Common myeloid progenitor, CD34-positive (primary cell): Measurements from ENCODE around the gene FAM216A. TPM values are rescaled to one million over a fixed set of nuclear protein-coding genes. Genes with fewer than 3 reads are reported as not detected.
A peak's percentile ranks its signal among the peaks of the same experiment; 100 is the strongest.
"Not testable (repeated sequence)": the region's sequence is repeated elsewhere in the genome, so short reads cannot be mapped to it uniquely, and the experiment has no call there.

ENCODE experiments used
- CTCF ChIA-PET: fragments of 350-600 bp; sonication (Branson Sonifier 250); formaldehyde crosslinking; loops from one replicate; lab custom pipeline; 2021; ENCODE audit warnings: antibody characterized with exemption; lab: Charles Lee
- POLR2A ChIA-PET: fragments of 350-600 bp; sonication (Branson Sonifier 250); formaldehyde crosslinking; loops from one replicate; lab custom pipeline; 2021; ENCODE audit warnings: antibody characterized with exemption; lab: Charles Lee
- DNase-seq, 3 donors: peaks; one replicate each; pipeline versions ENCODE4 v3.0.0 to v3.0.0-alpha.2; 2013
- H3K27ac ChIP-seq, 2 experiments: 1 replicate in 1 of 2; 2 replicates in 1 of 2; pipeline ENCODE4 v1.7.0; 2013; ENCODE audit warnings: inconsistent platforms in 2 of 2, low read length in 2 of 2, mild to moderate bottlenecking in 2 of 2, low read depth in 1 of 2, moderate library complexity in 1 of 2; ENCODE audit not compliant: severe bottlenecking in 2 of 2, insufficient read depth in 1 of 2, poor library complexity in 1 of 2
- H3K27me3 ChIP-seq, 5 experiments: replicated peaks in 2 of 5; 1 replicate in 3 of 5; 2 replicates in 2 of 5; pipeline versions ENCODE4 v1.6.1 to v1.7.0; 2013; ENCODE audit warnings: low read length in 4 of 5, mild to moderate bottlenecking in 2 of 5, moderate library complexity in 2 of 5, inconsistent platforms in 1 of 5; ENCODE audit not compliant: insufficient read depth in 5 of 5, control insufficient read depth in 4 of 5
- H3K36me3 ChIP-seq, 4 experiments: 1 replicate in 2 of 4; 2 replicates in 2 of 4; pipeline versions ENCODE4 v1.6.1 to v1.7.0; 2013; ENCODE audit warnings: low read length in 3 of 4, control low read depth in 1 of 4, mild to moderate bottlenecking in 1 of 4; ENCODE audit not compliant: control insufficient read depth in 4 of 4, insufficient read depth in 4 of 4
- H3K4me1 ChIP-seq, 4 experiments: 1 replicate in 3 of 4; 2 replicates in 1 of 4; pipeline versions ENCODE4 v1.6.1 to v1.7.1; 2013; ENCODE audit warnings: low read length in 3 of 4, mild to moderate bottlenecking in 3 of 4, control low read depth in 1 of 4, inconsistent platforms in 1 of 4, moderate library complexity in 1 of 4; ENCODE audit not compliant: control insufficient read depth in 4 of 4, insufficient read depth in 4 of 4; ENCODE audit errors: control extremely low read depth in 1 of 4
- H3K4me3 ChIP-seq, 7 experiments: 1 replicate in 4 of 7; 2 replicates in 3 of 7; pipeline versions ENCODE4 v1.5.1 to v1.7.0; 2013; ENCODE audit warnings: mild to moderate bottlenecking in 7 of 7, low read length in 6 of 7, moderate library complexity in 6 of 7, inconsistent platforms in 2 of 7, low read depth in 2 of 7, control low read depth in 1 of 7; ENCODE audit not compliant: insufficient read depth in 4 of 7, control insufficient read depth in 1 of 7; ENCODE audit errors: extremely low read depth in 1 of 7
- H3K9me3 ChIP-seq, 5 experiments: 1 replicate in 4 of 5; 2 replicates in 1 of 5; pipeline versions ENCODE4 v1.6.1 to v1.7.1; 2013; ENCODE audit warnings: low read length in 4 of 5, mild to moderate bottlenecking in 2 of 5, inconsistent platforms in 1 of 5, low read depth in 1 of 5, moderate library complexity in 1 of 5; ENCODE audit not compliant: control insufficient read depth in 4 of 5, insufficient read depth in 2 of 5; ENCODE audit errors: control extremely low read depth in 1 of 5
- WGBS: methylation state at CpG from one replicate; pipeline ENCODE4 v1.1.5; 2013; ENCODE audit not compliant: insufficient coverage; 5-methylcytosine and 5-hydroxymethylcytosine counted together
- polyA plus RNA-seq: library from polyadenylated mRNA; unstranded; fragments of 120-200 nt; gene quantifications from one replicate; pipeline ENCODE4 v1.2.1, GENCODE V29; 2013

The FAM216A gene, protein sequence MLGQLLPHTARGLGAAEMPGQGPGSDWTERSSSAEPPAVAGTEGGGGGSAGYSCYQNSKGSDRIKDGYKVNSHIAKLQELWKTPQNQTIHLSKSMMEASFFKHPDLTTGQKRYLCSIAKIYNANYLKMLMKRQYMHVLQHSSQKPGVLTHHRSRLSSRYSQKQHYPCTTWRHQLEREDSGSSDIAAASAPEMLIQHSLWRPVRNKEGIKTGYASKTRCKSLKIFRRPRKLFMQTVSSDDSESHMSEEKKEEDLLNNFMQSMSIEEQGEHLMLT
- 52.0 TPM for polyA plus RNA-seq

DNA sequence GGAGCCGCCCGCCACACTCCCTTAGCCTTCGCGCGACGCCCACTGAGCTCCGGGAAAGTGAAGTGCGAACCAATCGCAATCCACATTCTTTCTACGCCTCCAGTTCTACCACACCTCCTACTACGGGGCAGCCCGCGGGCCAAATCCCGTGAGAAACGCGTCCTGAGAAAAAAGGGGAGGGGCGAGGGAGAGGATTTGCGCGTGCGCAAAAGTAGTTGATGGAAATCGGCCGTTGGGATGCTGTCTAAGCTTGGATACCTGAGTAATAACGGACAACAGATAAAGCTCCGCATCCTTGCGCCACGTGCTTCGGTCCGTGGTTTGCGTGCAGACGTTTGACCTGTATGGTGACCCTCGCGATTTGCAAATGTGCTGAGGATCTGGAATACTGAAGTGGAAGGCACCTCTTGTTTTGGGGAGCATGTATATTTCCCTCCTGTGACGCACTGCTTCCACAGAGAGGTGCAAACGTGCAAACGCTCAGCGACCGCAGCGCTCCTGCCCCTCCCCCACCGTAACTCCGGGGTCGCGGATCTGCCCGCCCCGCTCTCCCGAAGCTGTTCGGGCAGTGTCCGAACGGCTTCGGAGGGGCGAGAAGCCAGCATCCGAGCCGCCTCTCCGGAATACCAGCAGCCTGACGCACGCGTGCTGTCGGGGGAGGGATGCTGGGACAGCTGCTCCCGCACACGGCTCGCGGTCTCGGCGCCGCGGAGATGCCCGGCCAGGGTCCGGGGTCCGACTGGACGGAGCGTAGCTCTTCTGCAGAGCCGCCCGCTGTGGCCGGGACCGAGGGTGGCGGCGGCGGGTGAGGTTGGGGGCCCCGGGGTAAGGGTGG lies at the start of gene FAM216A, which contains the start of gene GPN3:
TSS of gene FAM216A (plus strand) at position 632 of the 835 bp plus-strand sequence. CDS start at position 663, 31 bp downstream.
TSS of gene GPN3 (minus strand) at position 44 of the 835 bp plus-strand sequence. CDS start 54 bp downstream, outside the sequence.
- Histone ChIP-seq H3K4me1 (peaks cover 5 to 36% (median 25%) of the 10 kb centered on the region in 4 experiments), H3K27ac (peak within 1 kb of the TSS; percentile 87 to 93), H3K9me3 (no peaks in the 10 kb centered on the region), H3K4me3 (peak within 1 kb of the TSS; percentile 74 to 97 (median 90)), H3K36me3 (peaks cover 6 to 17% (median 12%) of the 10 kb centered on the region in 4 experiments), H3K27me3 (no peaks in the 10 kb centered on the region)
- DNase-seq, result peak; percentile 98 to 99 (median 98)
- 0% methylated on average over 53 of the region's 78 CpGs for WGBS
- ChIA-PET CTCF (interaction anchor here (0.6 to 11.3 kb wide), 17 partner anchors 10 to 378 kb away, joined by 3 to 200 read pairs (median 5); partner anchors contain the start of genes ARPC3 and CCDC63), POLR2A (interaction anchor here (0.6 to 2.4 kb wide), 8 partner anchors 10 to 165 kb away, joined by 3 to 28 read pairs (median 4); partner anchors contain the start of genes ARPC3 and RAD9B)

DNA sequence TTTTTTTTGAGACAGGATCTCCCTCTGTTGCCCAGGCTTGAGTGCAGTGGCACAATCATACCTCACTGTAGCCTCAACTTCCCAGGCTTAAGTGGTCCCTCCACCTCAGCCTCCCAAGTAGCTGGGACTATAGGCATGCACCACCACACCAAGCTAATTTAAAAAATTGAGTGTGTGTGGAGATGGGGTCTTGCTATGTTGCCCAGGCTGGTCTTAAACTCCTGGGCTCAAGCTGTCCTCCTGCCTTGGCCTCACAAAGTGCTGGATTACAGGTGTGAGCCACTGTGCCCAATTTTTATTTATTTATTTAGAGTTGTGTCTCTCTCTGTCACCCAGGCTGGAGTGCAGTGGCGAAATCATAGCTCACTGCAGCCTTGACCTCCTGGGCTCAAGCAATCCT lies 48.0 kb upstream of the FAM216A start:
- H3K9me3 ChIP-seq, H3K36me3 ChIP-seq, H3K4me3 ChIP-seq, DNase-seq, H3K27ac ChIP-seq, H3K27me3 ChIP-seq: not testable (repeated sequence)
- ChIA-PET POLR2A (interaction anchor here (0.6 kb wide), 1 partner anchor 613 kb away, joined by 3 read pairs; no protein-coding TSS in a partner anchor), CTCF (interaction anchor here (1.2 to 3.1 kb wide), 4 partner anchors 9 to 104 kb away, joined by 3 to 20 read pairs (median 4); no protein-coding TSS in a partner anchor)
- peaks cover 0 to 13% (median 2%) of the 10 kb centered on the region in 4 experiments for H3K4me1 ChIP-seq
- 100% methylated on average over 1 of the region's 1 CpG for WGBS

DNA sequence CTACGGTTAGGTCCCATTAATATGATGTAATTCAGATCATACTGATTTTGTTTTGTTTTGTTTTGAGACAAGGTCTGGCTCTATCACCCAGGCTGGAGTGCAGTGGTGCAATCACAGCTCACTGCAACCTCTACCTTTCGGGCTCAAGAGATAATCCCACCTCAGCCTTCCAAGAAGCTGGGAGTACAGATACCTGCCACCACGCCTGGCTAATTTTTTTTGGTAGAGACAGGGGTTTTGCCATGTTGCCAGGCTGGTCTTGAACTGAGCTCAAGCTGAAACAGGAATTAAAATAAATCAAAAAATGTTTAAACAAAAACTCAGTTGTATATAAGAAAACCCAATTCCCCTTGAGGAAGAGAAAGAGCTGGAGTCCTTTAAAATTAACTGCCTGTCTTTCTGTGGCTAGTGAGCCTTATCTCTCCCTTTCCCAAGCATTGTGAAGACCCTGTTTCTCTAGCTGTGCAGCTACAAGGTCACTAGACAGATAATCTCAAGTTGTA lies 47.4 kb upstream of the FAM216A start:
- no CpG with 5 or more reads among the region's 3 CpGs for WGBS
- Histone ChIP-seq H3K27ac (no peak overlapping the region), H3K27me3 (no peaks in the 10 kb centered on the region), H3K4me1 (peaks cover 0 to 13% (median 2%) of the 10 kb centered on the region in 4 experiments), H3K4me3 (no peak overlapping the region), H3K36me3 (no peaks in the 10 kb centered on the region), H3K9me3 (no peaks in the 10 kb centered on the region)
- ChIA-PET CTCF (interaction anchor here (1.2 to 3.1 kb wide), 3 partner anchors 10 to 105 kb away, joined by 3 to 20 read pairs (median 3); no protein-coding TSS in a partner anchor), POLR2A (interaction anchor here (0.6 kb wide), 1 partner anchor 614 kb away, joined by 3 read pairs; no protein-coding TSS in a partner anchor)
- DNase-seq, result no peak

DNA sequence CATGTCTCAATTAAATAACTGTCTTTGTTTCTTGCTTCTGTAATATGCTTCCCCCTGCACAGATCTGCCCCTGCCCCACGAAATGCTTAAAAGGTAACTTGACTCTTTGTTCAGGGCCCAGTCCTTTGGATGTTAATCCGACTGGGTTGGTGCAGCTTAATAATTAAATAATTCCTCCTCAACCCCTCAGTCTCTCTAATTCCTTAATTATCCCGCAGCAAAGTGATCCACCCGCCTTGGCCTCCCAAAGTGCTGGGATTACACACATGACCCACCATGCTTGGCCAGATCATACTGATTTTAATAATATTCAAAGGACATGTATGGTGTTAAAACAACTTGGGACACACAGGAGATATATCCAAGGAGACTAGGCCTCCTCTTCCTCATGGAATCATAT lies 46.9 kb upstream of the FAM216A start:
- Histone ChIP-seq H3K4me1 (peaks cover 0 to 11% (median 2%) of the 10 kb centered on the region in 4 experiments), H3K9me3 (no peaks in the 10 kb centered on the region), H3K36me3 (no peaks in the 10 kb centered on the region), H3K27me3 (no peaks in the 10 kb centered on the region), H3K27ac (peak overlapping the region in 1 of 2 experiments; percentile 36), H3K4me3 (no peak overlapping the region)
- WGBS, result 100% methylated on average over 2 of the region's 4 CpGs
- CTCF ChIA-PET, result interaction anchor here (1.0 to 3.1 kb wide), 3 partner anchors 10 to 105 kb away, joined by 3 to 20 read pairs (median 3); no protein-coding TSS in a partner anchor
- no peak for DNase-seq
- POLR2A ChIA-PET, result no interaction called here

DNA sequence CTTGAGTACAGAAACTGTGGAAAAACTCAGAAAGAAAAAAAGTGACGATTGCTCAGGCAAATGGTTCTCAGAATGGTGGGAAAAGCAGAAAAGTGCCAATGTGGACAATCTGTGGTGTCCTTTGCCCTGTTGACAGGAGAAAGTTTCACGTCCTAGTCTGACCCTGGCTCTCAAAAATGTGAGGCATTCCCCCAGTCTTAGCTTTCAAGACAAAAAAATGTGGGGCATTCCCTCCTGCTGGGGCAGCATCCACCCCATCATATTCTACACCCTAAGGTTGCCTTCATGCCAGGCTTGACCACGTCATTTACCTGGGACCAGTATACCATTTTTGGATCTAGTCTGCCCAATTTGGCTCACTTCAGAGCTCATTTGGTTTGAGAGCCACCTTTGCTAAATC lies 44.4 kb upstream of the FAM216A start:
- no peaks in the 10 kb centered on the region for H3K9me3 ChIP-seq
- 100% methylated on average over 2 of the region's 3 CpGs for WGBS
- no peaks in the 10 kb centered on the region for H3K36me3 ChIP-seq
- H3K27ac ChIP-seq, result no peak overlapping the region
- no peak for DNase-seq
- no peaks in the 10 kb centered on the region for H3K27me3 ChIP-seq
- ChIA-PET POLR2A (interaction anchor here (1.2 kb wide), 1 partner anchor 40 kb away, joined by 4 read pairs; no protein-coding TSS in a partner anchor), CTCF (interaction anchor here (1.9 to 2.2 kb wide), 2 partner anchors 21 to 76 kb away, joined by 4 to 7 read pairs; no protein-coding TSS in a partner anchor)
- H3K4me3 ChIP-seq, result no peak overlapping the region
- no peaks in the 10 kb centered on the region for H3K4me1 ChIP-seq

DNA sequence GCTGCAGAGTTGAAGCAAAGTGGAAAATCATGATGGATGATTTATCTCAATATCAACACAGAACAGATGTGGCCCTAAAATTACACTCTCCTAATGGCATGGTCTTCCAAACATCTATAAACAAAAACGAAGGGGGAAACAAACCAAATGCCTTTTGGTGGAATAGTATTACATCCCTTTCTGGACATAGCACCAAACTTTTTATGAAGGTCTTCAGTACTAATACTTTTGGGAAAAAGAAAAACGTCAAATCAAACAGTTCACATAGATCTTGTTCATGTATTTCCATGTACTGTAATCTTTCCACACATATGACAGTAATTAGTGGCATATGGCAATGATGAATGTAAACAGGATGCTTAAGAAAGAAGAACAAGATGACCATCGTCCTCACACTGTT lies 42.2 kb upstream of the FAM216A start:
- 86% methylated on average over 1 of the region's 3 CpGs for WGBS
- DNase-seq, result no peak
- no peaks in the 10 kb centered on the region for H3K9me3 ChIP-seq
- no peaks in the 10 kb centered on the region for H3K27me3 ChIP-seq
- ChIA-PET POLR2A (no interaction called here), CTCF (interaction anchor here (0.7 kb wide), 1 partner anchor 298 kb away, joined by 3 read pairs; no protein-coding TSS in a partner anchor)
- no peaks in the 10 kb centered on the region for H3K36me3 ChIP-seq
- H3K4me1 ChIP-seq, result peaks cover 0 to 3% (median 0%) of the 10 kb centered on the region in 4 experiments
- no peak overlapping the region for H3K4me3 ChIP-seq
- H3K27ac ChIP-seq, result no peak overlapping the region
